ENCODE measurements around the gene CNTN4. TPM values are rescaled to one million over a fixed set of nuclear protein-coding genes. Genes with fewer than 3 reads are reported as not detected.

CNTN4 gene
- total RNA-seq, 1 experiment from 2014 or later, result 0.12 TPM

- DNase-seq (ENCODE audit: unreplicated experiment), result no peak
- Mint-ChIP-seq H3K4me1 (ENCODE audit: insufficient read depth, unreplicated experiment) (no peaks in the 10 kb centered on the region), H3K36me3 (ENCODE audit: insufficient read depth, unreplicated experiment) (no peaks in the 10 kb centered on the region), H3K4me3 (ENCODE audit: unreplicated experiment) (no peak overlapping the region), H3K9me3 (ENCODE audit: unreplicated experiment) (no peaks in the 10 kb centered on the region), H3K27me3 (ENCODE audit: insufficient read depth, unreplicated experiment) (no peaks in the 10 kb centered on the region), H3K27ac (ENCODE audit: low read depth, unreplicated experiment) (no peak overlapping the region)
- ChIA-PET POLR2A (no interaction called here), CTCF (interaction anchor here (0.6 to 1.2 kb wide), 4 partner anchors 8 to 554 kb away, joined by 3 read pairs; no protein-coding TSS in a partner anchor)
- BruUV-seq (replicated peaks), result no TSS peak
- intact Hi-C loops (cut with micrococcal nuclease), result no loop called here
- TF ChIP-seq CTCF (IDR thresholded peaks at IDR 0.05; ENCODE audit: unreplicated experiment), result no peak
Measured at GRCh38 chr3:2628117-2628516, 529.5 kb downstream of the CNTN4 start.

GRCh38 chr3:2635511-2635910 is 536.8 kb downstream of the CNTN4 start:
- Mint-ChIP-seq H3K27me3 (ENCODE audit: insufficient read depth, unreplicated experiment) (peaks cover 51% of the 10 kb centered on the region), H3K4me1 (ENCODE audit: insufficient read depth, unreplicated experiment) (no peaks in the 10 kb centered on the region), H3K27ac (ENCODE audit: low read depth, unreplicated experiment) (no peak overlapping the region), H3K9me3 (ENCODE audit: unreplicated experiment) (no peaks in the 10 kb centered on the region), H3K36me3 (ENCODE audit: insufficient read depth, unreplicated experiment) (no peaks in the 10 kb centered on the region), H3K4me3 (ENCODE audit: unreplicated experiment) (no peak overlapping the region)
- CTCF ChIA-PET, result no interaction called here
- intact Hi-C loops (cut with micrococcal nuclease), result no loop called here
- no peak for DNase-seq (ENCODE audit: unreplicated experiment)
- TF ChIP-seq CTCF (IDR thresholded peaks at IDR 0.05; ENCODE audit: unreplicated experiment), result no peak
- POLR2A ChIA-PET, result interaction anchor here (0.7 kb wide), 1 partner anchor 63 kb away, joined by 4 read pairs; no protein-coding TSS in a partner anchor
- no TSS peak for BruUV-seq (replicated peaks)

GRCh38 chr3:2643606-2644005 is 544.9 kb downstream of the CNTN4 start:
- no peaks in the 10 kb centered on the region for H3K36me3 Mint-ChIP-seq (ENCODE audit: insufficient read depth, unreplicated experiment)
- intact Hi-C loops (cut with micrococcal nuclease), result no loop called here
- CTCF ChIA-PET, result interaction anchor here (0.6 kb wide), 1 partner anchor 107 kb away, joined by 3 read pairs; no protein-coding TSS in a partner anchor
- POLR2A ChIA-PET, result no interaction called here
- no peaks in the 10 kb centered on the region for H3K4me1 Mint-ChIP-seq (ENCODE audit: insufficient read depth, unreplicated experiment)
- H3K27ac Mint-ChIP-seq (ENCODE audit: low read depth, unreplicated experiment), result no peak overlapping the region
- no TSS peak for BruUV-seq (replicated peaks)
- H3K27me3 Mint-ChIP-seq (ENCODE audit: insufficient read depth, unreplicated experiment), result peaks cover 31% of the 10 kb centered on the region
- no peaks in the 10 kb centered on the region for H3K9me3 Mint-ChIP-seq (ENCODE audit: unreplicated experiment)
- no peak overlapping the region for H3K4me3 Mint-ChIP-seq (ENCODE audit: unreplicated experiment)
- TF ChIP-seq CTCF (IDR thresholded peaks at IDR 0.05; ENCODE audit: unreplicated experiment), result no peak
- no peak for DNase-seq (ENCODE audit: unreplicated experiment)

- H3K4me1 Mint-ChIP-seq (ENCODE audit: insufficient read depth, unreplicated experiment), result no peaks in the 10 kb centered on the region
- no peaks in the 10 kb centered on the region for H3K36me3 Mint-ChIP-seq (ENCODE audit: insufficient read depth, unreplicated experiment)
- H3K27ac Mint-ChIP-seq (ENCODE audit: low read depth, unreplicated experiment), result no peak overlapping the region
- CTCF ChIA-PET, result no interaction called here
- no peak for DNase-seq (ENCODE audit: unreplicated experiment)
- H3K4me3 Mint-ChIP-seq (ENCODE audit: unreplicated experiment), result no peak overlapping the region
- POLR2A ChIA-PET, result no interaction called here
- TF ChIP-seq CTCF (IDR thresholded peaks at IDR 0.05; ENCODE audit: unreplicated experiment), result no peak
- intact Hi-C loops (cut with micrococcal nuclease), result no loop called here
- no TSS peak for BruUV-seq (replicated peaks)
- H3K27me3 Mint-ChIP-seq (ENCODE audit: insufficient read depth, unreplicated experiment), result peaks cover 17% of the 10 kb centered on the region
- no peaks in the 10 kb centered on the region for H3K9me3 Mint-ChIP-seq (ENCODE audit: unreplicated experiment)
Measured at GRCh38 chr3:2645001-2645400, 546.3 kb downstream of the CNTN4 start.
